Cortex of kidney (tissue), 1 donor: Measurements from ENCODE around the gene ELAVL3.

ENCODE experiments used
- DNase-seq: peaks from one replicate; lab custom pipeline; 2025; lab: John Stamatoyannopoulos, UW

ELAVL3 gene

DNA sequence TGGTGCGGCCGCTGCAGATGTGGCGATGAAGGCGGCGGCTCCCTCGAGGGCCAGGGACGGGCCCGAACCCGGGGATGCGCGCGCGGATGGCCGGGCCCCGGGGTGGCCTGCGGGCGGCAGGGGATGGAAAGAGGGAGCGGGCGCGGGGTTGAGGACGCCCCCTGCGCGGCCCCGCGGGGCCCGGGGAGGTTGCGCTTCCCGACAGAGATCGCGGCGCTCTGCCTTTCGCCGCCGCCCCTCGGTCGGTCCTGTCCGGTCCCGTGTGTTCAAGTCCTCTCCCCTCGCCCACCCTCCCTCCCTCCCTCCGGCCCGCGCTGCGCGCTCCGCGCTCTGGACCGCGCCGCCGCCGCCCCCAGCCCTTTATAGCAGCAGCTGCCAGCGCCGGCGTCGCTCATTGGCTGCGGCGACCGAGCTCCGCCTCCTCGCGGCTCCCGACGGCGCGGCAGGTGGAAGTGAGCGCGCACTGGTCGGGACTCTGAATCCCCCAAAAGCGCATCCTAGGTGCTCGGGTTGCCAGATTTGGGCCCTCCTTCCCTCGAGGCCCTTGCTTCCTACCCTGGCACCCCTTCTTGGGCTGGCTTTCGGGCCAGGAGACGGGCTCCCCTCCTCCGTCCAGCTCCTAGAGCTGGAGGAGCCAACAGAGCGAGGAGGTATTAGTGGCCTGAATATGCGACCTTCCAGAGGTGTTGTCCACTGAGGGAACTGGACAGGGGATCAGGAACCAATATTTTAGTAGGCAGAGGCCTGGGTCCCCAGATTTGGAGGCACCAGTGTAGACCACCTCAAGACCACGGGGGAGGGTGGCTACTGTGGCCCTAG is at the start of gene ELAVL3:
Gene ELAVL3, minus strand, starts transcription at position 332 of the 819 bp plus-strand sequence. CDS start 438 bp downstream, outside the sequence.
- no peak for DNase-seq

DNA sequence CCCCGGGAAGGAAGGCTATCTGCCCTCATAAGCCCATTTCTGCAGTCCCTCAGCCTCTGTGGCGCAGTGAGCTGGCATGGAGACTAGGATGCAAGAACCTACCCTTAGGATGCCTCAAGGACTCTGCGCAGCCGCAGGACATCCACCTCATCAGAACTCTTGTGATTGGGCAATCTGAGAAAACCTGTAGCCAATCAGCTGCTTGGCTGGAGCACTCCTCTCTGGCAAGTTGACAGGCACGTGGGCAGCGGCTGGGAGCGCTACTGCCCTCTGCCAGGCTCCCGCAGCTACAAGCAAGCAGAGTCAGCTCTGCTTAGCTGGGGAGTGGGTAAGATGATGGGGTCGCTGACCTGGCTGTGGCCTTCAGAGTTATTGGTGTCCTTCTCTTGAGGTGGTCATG is 49.6 kb upstream of the ELAVL3 start:
- no peak for DNase-seq

DNA sequence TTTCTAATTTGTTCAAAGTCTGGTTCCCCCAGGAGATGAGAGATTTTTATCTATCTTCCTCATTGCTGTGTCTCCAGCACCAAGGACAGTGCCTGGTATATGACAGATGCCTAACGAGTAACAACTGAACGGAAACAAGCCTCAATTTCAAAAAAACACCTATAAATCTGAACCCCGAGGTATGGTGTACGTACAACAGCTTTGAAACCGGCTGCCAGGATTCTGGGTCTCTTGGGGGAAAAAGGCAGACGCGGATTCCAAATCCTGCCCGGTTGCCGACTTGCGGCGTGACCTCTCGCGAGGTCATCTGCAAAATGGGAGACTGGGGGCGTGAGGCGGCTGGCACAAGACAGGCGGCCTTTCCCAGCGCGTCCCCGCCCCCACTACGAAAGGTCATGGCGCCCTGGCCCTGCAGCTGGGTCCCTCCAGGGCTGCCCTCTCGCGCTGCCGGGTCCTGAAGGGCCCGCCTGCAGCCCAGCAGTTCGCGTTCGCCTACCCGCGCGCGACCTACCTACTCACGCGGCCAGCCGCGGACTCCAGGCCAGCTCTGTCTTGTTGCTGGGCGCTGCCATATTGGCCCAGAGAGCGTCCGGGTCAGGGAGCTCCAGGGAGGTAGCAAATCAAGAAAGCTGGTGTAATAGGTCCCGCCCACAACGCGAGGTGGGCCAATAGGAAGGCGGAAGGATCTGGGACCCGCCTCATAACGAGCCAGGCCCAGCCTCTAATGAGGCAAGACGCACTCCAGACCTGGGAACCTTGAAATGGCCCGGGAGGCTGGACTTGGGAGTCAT is 47.9 kb upstream of the ELAVL3 start, which contains the start of gene ECSIT:
Gene ECSIT, minus strand, starts transcription at position 584 of the 791 bp plus-strand sequence. CDS start 9,964 bp downstream, outside the sequence.
- peak; percentile 78 for DNase-seq

DNA sequence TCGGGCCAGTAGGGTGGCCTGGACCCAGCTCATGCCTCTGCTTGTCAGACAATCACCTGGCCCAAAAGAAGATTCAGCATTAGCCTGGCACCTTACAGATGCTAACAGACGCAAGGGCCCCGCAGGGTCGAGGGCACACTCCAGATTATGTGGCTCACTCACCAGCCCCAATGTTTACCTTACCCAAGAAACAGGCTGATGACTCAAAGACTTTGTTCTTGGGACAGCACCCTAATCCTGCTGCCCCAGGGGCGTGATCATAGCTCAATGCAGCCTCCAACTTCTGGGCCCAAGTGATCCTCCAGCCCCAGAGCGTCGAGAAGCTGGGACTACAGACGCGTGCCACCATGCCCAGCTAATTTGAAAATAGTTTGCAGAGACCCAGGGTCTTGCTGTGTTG is 38.3 kb upstream of the ELAVL3 start:
- no peak for DNase-seq

DNA sequence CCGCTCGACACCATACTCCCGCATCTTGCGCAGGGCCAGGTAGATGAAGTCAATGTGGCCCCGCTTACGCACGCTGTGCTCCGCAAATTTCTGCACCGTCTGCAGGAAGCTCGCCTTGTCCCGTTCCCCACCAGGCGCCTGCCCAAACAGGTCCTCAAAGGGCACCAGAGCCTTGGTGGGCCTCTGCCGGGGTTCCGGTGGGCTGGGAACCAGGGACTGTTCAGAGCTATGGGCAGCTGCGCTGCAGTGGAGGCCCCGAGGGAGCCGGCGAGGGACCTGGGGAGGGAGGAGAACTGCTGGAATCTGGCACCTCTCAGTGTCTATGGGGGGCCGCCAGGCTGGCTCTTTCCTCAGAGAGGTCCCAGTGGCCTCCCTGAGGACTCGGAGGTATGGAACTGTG is 33.1 kb upstream of the ELAVL3 start:
- DNase-seq = no peak

DNA sequence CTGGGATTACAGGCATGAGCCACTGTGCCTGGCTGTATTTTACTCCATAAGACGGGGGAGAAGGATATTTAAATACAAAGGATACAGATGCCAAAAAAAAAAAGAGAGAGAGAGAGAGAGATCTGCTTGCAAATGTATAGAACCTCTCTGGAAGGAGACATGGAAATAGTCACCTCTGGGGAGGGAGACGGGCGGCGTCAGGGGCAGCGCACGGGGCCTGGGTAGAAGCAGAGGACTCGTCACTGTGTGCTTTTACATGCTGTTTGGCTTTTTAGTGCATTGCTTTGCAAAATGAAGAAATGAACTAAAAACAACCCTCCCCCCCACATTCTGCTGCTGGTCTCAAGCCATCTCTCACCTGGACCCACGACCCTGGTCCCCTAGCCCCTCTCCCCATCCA is 29.6 kb upstream of the ELAVL3 start:
- DNase-seq = no peak

DNA sequence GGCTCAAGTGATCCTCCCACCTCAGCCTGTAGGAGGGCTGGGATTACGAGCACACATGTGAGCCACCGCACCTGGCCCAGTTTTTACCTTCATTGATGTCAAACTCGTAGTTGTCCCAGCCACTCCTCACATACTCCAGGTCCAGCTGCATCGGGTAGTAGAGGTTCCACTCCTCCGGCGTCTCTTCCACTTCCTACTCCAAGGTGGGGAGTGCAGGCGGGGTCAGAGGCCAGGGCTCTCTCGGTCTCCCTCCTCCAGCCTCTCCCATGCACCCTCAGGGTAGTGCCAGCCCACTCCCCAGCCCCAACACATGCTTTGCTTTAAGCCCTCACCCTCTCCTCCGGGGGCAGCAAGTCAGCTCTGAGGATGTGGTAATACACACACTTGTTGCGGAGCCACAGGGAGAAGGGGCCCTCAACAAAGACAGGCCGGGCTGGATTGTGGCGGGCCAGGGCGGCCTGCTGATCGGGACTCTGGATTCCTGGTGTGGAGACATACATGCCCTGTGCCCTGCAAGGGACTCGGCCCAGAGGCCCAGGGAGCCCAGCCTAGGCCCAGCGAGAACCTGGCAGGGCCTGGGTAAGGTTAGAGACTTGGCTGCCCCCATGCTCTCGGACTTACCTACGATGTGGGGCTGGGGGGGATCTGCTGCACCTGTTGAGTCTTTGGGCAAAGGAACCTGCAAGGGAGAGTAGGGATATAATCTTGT is 26.7 kb upstream of the ELAVL3 start:
- DNase-seq = no peak

DNA sequence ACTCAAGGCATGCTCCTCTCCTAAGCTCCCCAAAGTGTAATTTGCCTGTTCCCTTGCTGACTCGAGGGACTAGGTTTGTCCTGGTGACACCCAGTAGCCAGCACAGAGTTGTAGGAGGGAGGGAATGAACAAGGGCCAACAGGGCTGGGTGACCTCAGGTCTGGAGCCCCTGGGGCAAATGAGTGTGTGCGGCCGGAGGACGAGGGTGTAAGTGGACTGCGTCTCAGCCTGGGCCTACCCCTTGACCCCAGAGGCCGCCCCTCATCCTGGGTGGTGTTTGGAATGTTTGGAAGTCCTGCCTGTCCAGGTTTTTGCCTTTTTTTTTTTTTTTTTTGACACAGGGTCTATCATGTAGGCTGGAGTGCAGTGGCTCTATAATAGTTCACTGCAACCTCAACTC is 26.1 kb upstream of the ELAVL3 start:
- DNase-seq = no peak

DNA sequence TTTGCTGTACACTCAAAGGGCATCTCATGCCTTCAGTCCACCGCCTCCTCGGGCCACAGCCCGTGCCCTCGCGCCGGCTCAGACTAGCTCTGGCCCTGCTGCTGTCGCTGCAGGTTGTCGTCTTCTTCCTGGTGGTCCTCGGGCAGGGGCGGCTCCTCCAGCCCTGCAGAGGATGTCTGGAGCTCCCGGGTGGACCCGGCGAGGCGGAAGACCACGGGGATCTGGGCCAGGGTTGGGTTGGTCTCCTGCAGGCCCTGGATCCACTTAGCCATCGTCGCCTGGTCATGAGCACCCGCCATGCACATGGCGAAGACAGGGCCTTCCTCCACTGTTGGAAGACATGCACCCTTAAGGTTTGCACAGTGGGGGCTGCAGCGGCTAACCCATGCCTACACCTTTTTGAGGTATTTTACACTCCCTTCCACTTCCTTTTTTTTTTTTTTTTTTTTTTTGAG is 25.3 kb upstream of the ELAVL3 start:
- DNase-seq = no peak

DNA sequence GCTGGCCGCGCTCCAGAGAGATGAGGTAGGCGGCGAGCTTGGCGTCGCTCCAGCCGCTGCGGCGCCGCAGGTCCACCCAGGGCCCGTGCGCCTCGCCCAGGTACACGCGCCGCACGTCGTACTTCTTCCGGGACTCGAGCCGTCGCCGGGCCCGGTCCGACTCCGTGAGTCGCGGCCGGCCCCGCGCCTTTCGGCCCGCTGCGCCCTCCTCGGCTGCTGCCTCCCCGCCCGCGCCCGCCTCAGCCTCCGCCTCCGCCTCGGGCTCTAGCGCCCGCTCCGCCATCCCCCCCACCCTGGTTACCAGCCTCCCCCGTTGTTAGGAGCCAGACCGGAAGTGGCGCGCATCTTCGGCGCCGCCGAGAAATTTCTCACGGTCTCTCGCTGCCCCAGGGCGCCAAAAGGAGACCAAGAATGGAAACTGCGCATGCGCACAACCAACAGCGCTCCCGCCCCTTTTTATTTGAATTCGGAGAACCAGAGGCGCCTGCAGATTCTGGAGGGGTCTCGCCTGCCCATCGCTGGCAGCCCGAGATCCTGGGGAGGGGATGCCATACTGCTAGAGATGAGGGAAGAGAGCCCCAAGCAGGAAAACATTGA is 24.8 kb upstream of the ELAVL3 start, which contains the start of gene ZNF653:
Gene ZNF653, minus strand, starts transcription at position 336 of the 597 bp plus-strand sequence. Its CDS starts 53 bp downstream, at position 283.
- DNase-seq = peak; percentile 59

DNA sequence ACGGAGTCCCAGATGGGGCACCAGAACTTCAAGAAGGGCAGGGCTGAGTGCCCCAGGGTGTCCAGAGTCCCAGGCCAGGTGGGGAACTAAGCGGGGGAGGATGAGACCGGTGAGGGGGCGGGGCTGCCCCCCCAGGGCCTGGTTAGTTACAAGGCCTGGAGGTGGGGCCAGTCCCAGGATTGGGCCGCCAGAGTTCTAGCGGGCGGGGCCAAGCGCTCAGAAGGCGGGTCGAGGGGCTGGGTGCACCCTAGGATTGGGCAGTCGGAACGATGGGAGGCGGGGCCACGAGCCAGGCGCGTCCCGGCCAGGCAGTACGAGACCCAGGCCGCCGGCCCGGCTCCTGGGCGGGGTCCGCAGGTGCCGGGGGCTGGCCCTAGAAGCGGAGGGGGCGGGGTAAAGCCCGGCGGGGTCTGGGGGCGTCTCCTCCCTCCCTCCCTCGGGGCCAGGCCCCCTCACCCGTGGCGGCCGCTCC is 24.2 kb upstream of the ELAVL3 start:
- DNase-seq = no peak

DNA sequence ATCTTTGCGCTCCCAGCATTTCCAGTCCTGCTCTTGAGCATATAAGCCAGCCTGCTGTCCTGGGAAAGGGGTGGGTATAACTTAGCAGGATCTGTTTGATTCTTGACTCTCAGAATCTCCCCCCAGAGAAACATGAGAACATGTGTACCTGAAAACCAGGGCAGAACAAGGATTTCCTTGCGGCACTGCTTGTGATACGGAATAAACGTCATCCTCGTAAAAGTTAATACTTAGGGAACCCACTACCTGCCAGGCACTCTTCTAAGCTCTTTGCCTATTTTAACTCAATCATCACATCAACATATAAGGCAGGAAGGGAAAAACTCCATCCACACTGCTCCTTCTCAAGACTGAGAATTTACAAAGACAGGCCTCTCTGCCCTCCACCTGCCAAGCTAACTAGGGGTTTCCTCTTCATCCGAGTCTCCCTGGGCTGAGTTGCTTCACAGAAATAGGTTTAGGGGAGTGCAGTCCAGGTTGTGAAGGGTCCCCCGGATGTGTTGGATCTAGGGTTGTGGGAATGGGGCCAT is 23.7 kb upstream of the ELAVL3 start:
- DNase-seq = no peak

DNA sequence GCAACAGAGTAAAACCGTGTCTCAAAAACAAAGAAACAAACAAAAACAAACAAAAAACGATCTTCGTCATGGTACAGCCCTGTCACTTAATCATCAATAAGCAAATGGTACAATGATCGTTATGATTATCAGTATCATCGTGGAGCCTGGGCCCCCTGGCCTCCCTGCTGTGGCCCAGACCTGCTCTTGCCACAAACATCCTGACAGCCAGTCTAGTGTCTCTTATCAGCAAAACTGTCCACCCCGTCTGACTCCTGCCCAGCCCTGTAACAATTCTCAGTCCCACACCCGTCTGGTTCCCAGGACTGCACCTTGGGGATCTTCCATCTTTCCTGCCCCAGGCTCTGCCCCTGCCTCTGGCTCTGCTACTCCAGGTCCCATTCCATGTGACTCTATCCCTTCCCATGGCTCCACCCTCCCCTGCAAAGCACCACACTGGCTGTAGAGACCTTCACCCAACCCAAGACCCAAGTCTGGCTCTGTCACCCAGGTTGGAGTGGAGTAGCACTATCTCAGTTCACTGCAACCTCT is 19.1 kb upstream of the ELAVL3 start:
- DNase-seq = no peak

DNA sequence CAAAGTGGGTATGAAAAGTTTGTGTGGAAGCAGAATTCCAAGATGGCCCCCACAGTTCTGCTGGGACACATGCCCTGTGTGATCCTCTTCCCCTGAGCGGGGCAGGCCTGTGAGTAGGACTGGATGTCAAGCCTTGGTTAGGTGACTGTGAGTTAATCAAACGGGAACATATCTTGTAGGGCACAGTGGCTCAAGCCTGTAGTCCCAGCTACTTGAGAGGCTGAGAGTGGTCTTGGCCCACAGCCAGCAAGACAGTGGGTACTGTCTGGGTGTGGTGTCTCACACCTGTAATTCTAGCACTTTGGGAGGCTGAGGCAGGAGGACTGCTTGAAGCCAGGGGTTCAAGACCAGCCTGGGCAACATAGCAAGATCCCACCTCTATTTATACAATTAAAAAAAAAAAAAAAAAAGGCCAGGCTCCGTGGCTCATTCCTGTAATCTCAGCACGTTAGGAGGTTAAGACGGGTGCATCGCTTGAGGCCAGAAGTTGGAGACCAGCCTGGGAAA is 18.4 kb upstream of the ELAVL3 start:
- DNase-seq = no peak

DNA sequence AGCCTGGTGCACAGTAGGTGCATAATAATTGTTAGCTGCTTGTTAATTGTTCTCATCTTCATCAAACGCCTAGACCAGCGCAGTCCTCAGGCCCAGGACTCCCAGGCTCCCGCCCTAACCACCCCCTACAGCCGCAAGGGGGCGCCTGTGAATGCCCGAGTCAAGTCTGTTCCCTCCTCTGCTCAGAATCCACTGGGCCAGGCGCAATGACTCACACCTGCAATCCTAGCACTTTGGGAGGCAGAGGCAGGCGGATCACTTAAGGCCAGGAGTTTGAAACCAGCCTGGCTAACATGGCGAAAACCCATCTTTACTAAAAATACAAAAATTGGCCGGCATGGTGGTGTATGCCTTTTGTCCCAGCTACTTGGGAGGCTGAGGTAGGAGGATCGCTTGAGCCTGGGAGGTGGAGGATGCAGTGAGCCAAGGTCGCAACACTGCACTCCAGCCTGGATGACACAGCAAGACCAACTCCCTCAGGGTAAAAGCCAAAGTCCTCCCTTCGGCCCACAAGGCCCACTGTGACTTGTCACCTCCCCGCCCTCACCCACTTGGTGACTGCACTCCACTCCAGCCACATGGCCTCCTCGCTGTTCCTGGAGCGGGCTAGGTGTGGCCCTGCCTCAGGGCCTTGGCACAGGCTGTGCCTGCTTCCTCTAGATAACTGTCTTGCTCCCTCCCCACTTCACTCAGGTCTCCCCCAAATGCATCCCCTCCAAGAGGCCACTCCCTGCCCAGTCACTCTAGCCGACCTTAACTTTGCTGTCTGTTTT is 15.7 kb upstream of the ELAVL3 start:
- DNase-seq = no peak

DNA sequence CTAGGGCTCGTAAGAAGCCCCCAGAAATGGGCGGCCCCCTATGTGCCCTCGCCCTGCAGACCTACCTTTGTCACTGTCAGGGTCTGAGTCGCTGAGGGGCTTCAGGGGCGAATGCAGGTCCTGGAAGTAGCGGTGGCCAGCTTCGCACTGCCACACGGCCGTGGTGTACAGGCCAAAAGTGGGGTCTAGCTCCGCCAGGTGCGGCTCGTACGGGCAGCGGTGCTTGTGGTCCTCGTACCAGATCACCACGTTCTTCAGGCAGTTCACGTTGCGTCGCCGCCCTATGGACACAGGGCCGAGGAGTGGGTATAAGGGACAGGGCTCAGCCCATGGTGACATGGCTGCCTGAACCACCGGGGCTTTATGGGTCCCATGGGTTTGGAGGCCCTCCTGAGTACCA is 15.0 kb upstream of the ELAVL3 start:
- DNase-seq = no peak

DNA sequence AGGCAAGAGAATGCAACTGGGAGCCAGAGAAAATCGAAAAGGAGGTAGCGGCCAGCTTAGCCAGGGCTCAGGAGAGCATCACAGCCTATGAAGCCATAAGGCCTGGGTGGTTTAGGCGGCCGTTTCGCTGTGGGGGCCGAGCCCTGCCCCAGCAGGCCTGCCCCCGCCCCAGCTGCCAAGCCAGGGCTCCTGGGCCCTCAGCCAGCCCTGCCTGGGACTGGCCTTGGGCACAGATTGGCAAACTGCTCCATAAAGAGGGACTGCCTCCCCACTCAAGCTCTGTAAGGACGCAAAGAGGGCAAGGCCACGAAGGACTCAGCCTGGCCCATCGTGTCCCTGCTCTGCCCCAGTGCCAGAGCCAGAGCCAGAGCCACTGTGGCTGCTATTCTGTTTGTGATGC is 14.6 kb upstream of the ELAVL3 start:
- no peak for DNase-seq

DNA sequence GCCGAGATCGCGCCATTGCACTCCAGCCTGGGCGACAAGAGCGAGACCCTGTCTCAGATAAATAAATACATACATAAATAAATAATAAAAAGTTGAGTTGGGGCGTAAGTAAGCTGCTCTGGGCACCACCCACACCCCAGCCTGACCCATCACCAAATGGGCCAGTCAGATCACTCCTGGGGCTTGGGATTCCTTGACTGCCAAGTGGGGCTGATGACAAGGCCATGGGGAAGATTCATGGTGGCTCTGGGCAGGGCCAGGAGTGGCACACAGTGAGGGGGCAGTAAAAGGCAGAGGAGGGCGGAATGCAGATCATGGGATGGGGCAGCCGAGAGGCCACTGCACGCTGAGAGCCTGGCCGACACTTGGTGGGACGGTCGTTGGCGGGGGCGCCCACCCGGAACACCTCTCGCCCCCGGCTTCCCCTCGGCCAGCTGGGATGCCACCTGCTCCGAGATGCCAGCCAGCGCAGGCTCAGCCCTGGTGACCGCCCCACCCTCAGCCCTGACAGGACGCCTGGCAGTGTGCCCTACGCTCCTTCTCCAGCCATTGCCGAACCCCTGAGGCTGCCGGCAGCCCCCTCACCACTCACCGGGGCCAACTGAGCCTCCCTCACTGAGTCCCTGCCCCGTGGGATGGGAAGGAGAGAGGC is 13.9 kb upstream of the ELAVL3 start:
- DNase-seq = no peak

DNA sequence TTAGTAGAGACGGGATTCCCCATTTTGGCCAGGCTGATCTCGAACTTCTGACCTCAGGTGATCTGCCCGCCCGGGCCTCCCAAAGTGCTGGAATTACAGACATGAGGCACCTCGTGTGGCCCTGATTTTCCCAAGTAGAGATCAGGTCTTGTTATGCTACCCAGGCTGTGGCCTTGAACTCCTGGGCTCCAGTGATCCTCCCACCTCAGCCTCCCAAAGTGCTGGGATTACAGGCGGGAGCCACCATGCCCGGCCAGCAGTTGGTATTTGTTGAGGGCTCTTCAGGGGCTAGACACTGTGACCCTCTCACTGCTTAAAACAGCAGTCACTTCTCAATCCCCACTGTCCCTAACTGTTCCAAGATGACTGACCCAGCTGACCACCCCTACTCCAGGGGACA is 8.5 kb upstream of the ELAVL3 start:
- no peak for DNase-seq
